GM19328 (cell line): ENCODE measurements around the gene PDE4A.
A peak's percentile ranks its signal among the peaks of the same experiment; 100 is the strongest.
"Not testable (repeated sequence)": the region's sequence is repeated elsewhere in the genome, so short reads cannot be mapped to it uniquely, and the experiment has no call there.

Experiments used
- ATAC-seq: cut with Tn5 transposase; IDR thresholded peaks from one replicate; pipeline ENCODE4 v1.9.1; 2021; ENCODE audit warnings: mild to moderate bottlenecking, moderate library complexity; ENCODE audit not compliant: unreplicated experiment

Gene PDE4A

GRCh38 chr19:10403137-10404021 is 17.0 kb upstream of the PDE4A start, which contains the start of gene CDC37:
Gene CDC37 (minus strand): TSS chr19:10403542. CDS start chr19:10403479, 63 bp downstream.
- ATAC-seq: peak; percentile 80

DNA sequence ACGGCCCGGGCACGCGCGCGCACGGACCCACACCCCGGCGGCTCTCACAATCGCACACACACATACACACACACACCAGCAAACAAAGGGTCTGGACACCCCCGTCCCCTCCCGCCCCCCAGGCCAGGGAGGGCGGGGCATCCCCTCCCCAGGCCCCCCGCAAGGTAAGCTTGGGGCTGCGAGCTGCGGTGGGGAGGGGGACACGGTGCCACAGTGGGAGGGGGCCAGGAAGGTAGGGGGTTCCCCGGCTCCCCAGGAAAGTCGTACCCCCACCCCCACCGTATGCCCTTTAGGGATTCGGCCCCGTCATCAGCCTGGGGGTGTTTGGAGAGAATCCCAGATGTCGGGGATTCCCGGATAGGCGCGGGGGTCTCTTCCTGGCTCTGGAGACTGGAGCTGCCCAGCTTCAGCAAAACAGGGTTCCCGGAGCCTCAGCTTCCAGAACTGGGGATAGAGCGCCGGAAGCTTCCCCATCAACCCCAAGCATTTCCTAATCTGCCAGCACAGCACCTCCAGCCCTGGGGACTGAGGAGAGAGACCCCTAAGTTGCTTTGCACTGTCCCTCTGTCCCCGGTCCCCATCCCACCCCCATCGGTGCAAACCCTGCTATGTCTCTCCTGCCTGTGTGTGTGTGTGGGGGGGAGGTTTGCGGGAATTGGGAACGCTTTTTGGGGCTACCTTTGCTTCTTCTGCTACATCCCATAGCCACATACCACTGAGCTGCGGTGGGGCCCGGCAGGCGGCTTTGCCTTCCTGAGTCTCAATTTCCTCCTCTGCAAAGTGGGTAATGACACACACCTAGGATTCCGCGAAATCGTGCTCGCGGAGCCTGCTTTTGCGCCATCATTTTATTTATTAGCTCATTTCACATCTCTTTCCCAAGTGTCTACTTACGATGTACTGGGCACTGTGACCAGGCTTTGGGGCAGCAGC is 15.2 kb upstream of the PDE4A start:
- ATAC-seq: no peak

DNA sequence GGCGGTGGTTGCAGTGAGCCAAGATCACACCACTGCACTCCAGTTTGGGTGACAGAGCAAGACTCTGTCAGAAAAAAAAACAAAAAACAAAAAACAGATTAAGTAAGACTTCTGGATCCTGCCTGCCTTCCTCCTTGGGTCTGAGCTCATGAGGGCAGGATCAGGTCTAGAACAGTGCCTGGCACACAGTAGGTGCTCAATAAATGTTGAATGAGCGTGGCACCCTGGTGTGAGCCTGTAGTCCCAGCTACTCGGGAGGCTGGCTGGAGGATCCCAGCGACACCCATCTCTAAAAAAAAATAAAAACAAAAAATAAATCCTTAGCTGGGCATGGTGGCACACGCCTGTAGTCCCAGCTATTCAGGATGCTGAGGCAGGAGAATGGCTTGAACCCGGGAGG is 14.1 kb upstream of the PDE4A start:
- no peak for ATAC-seq

DNA sequence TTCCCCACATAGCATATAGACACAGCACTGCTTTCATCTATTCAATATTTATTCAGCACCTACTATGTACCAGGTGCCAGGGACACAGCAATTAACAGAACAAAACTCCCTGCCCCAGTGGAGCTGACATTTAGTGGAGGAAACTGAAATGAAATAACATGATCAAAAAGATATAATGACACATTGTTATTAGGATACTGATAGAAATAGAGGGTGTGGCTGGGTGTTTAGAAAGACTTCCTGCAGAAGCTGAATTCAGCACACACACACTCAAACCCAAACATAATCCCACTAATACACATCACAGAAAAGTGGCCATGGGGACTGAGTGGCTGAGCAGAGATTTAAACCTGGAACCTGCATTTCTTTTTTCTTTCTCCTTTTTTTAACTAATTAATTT is 13.2 kb upstream of the PDE4A start:
- ATAC-seq: no peak

DNA sequence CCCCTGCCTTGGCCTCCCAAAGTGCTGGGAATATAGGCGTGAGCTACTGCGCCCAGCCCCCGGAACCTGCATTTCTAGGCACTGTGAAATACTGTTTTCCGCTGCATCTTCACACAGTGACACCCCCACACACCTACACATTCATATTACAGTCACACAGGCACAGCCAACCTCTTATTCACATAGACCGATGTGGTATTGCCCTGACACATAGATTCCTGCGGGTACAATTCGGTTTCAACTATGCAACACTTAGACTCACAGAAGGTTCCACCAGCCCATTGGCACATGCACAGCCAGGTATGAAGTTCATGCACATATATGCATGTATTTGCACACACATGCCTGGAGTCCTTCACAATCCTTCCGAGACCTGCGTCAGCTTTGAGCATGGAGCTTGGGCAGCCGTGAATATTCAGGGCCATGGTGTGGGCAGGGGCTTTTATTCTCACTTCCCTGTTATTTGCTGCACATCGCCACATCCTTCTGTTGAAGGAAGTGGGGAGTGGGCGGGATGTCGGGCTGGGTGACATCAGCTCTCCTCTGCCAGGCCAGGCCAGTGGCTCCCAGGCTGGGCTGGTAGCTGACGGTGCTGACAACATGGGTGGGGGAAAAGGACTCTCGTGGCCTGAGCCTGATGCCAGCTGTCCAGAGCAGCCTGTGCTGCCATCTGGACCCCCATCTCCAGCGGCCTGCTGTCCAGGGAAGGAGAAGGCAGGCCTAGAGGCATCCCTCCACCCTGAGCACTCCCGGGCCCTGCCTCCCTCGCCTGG is 11.6 kb upstream of the PDE4A start:
- no peak for ATAC-seq

GRCh38 chr19:10411224-10411623 is 9.1 kb upstream of the PDE4A start:
- not testable (repeated sequence) for ATAC-seq

DNA sequence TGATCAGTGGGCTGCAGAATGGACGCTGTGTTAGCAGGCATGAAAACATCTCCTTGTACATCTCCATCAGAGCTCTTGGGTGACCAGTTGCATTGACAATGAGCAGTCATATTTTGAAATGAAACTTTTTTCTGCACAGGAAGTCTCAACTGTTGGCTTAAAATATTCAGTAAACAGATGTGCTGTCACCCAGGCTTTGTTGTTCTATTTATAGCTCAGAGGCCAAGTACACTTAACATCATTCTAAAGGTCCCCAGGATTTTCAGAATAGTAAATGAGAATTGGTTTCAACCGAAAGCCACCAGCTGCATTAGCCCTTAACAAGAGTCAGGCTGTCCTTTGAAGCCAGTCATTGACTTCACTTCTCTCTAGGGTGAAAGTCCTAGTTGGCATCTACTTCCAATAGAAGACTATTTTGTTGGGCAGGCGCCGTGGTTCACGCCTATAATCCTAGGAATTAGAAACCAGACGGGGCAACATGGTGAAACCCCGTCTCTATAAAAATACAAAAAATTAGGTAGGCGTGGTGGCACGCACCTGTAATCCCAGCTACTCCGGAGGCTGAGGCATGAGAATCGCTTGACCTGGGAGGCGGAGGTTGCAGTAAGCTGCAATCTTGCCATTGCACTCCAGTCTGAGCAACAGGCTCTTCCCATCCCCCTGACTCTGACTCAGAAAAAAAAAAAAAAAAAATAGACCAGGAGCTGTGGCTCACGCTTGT is 7.9 kb upstream of the PDE4A start:
- no peak for ATAC-seq

DNA sequence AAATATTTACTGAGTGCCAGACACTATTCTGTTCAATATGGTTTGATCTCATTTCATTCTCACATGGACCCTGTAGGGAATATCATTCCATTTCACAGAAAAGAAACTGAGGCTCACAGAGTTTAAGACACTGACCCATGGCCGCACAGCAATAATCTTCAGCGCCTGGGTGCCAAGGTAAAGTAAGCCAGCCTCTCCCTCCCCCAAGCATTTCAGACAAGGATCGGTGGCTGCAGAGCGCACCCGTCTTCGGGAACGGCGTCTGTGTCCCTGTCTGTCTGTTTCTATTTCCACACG is 4.3 kb upstream of the PDE4A start:
- ATAC-seq: no peak

GRCh38 chr19:10416380-10417257 is 3.7 kb upstream of the PDE4A start:
- ATAC-seq: peak; percentile 50

DNA sequence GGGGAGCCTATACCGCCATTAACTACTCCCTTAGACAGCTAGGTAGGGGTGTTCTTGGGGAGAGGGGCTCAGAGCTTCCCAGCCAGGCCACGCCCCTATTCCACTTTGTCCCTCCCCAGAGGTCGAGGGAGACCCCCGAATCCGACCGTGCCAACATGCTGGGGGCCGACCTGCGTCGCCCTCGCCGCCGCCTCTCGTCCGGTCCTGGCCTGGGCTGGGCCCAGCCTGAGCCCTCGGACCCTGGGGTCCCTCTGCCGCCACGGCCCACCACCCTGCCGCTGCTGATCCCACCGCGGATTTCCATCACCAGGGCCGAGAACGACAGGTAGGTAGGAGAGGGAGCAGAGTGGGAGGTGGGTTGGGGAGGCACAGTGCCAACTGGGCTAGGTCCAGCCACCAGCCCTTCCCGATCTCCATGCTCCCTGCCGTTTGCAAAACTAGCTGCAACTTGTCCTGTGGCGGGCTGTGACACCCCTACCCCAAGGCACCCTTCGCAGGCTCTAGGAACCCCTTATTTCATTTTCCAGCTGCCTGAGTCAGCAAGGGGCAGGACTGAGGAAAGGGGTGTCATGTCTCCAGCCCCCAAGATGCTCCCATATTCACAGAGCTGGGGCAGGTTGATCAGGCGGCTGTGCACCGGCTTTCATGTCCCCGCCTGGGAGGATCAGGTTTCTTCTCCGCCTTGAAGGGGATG is 2.6 kb upstream of the PDE4A start:
- ATAC-seq: no peak

DNA sequence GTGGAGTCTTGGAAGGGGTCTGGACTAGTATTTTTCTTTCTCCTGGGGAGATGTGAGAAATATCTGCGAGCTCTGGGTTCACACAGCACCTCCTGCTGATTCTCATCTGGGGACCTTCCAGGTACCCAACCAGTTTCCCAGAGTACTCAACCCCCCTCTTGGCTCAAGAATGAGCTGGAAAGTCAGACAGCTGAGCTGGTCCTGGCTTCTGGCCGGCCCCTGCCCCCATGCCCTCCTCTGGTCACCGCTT is 2.2 kb upstream of the PDE4A start:
- ATAC-seq: no peak

DNA sequence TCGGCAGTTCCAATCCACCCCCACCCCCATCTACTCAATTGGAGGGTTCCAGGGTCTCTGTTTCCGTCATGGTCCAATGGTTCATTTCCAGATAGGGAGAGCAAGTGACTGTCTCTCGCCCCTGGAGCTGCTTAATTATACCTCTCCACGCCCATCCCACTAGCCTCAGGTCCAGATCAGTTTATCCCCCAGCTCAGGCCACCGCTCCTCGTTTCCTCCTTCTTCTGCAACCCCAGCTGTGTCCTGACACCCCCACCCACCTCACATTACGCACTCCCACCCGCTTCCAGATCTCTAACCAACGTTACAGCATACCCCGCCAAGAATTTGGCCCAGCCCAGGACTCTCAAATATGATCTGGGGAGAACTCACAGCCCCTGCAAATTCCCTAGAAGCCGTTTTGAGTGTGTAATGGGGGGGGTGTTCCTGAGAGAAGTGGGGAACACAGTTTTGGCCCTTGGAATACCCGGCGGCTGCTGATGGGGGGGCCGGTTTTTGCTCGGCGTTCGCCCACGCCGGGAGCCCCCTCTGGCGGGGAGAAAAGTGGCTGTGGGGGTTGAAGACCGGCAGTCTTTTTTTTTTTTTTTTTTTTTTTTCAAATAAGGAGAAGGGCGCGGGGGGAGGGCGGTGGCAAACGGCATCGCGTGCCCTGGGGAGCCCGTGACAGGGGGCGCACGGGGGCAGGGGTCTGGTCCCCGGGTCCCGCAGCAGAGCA is 1.7 kb upstream of the PDE4A start:
- ATAC-seq: no peak

- no peak for ATAC-seq
These were observed 1.1 kb upstream of the PDE4A start for GRCh38 chr19:10419200-10419645.

DNA sequence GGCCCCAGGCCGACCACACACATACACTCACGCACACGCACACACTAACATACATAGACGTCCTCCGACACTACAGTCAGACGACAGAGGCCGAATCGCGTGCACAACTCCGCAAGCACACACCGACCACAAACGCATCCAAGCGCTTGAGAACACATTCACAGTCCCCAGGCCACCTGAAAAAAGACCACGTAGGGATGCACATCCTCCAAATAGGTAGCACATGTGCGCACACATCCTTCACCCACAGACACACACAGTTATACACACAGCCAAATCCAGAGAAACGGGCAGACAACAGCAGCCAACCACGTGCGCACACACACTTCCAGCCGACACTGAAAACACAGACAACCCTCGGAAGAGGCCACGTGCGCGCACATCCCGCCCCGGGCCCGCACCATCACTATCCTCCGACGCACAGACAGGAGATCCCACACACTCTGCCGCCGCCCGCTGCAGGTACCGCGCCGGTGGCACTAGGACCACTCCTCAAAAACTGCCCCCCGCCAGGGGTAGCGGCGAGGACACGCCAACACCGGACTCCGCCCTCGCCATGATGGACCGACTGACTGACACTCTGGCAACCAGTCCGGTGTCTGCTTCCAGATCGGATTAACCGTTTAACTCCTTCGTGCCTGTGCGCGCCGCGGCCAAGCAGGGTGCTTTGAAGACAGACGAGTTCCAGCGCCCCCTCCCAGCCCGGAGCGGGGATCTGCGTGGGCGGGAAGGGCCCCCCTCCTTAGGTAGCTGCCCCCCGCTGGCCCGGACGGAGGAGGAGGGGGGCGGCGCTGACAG is 493 bp upstream of the PDE4A start:
- ATAC-seq: no peak

DNA sequence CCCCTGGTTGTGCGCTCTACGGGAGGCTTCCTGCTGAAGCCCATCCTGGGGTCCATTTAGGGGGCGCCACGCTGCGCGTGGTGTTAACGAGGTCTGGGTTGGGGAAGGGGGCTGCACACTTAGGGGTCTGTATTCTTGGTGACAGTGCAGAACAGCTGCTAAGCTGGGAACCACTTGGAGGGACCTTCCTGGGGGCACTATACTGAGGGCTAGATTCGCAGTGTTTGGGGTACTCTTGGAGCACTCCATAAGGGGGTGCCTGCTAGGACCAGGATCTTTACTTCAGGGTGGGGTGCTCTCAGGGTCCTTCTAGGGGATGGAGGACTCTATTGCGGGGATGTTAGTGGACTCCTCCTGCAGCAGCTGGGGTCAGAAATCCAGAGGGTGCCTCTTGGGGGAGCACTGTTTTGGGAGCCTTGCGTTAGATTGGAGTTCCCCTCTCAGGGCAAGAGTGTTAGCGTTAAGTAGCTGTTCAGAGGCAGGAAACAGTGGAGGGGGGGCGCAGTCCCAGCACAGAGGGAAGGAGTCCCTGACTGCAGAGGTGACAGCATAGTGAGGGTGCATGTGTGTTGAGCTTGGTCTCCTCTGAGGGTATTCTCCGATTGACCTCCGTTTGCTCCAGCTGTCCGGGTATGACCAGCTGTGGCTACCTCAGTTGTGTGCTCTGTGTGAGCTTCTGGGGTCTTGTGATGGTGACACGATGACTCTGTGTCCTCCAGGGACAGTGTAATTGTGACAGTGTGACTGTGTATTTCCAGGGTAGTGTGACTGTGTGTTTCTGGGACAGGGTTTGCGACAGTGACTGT is 1.1 kb downstream of the PDE4A start:
- no peak for ATAC-seq

- no peak for ATAC-seq
These were observed 1.7 kb downstream of the PDE4A start for GRCh38 chr19:10422046-10422461.

- ATAC-seq: no peak
These were observed 2.5 kb downstream of the PDE4A start for GRCh38 chr19:10422846-10423245.
